ENCODE results near the gene DGKD. TPM values are rescaled to one million over a fixed set of nuclear protein-coding genes. Genes with fewer than 3 reads are reported as not detected.
A peak's percentile ranks its signal among the peaks of the same experiment; 100 is the strongest.

The DGKD gene
- total RNA-seq, 1 donor from 2014 or later = 49.5 TPM

DNA sequence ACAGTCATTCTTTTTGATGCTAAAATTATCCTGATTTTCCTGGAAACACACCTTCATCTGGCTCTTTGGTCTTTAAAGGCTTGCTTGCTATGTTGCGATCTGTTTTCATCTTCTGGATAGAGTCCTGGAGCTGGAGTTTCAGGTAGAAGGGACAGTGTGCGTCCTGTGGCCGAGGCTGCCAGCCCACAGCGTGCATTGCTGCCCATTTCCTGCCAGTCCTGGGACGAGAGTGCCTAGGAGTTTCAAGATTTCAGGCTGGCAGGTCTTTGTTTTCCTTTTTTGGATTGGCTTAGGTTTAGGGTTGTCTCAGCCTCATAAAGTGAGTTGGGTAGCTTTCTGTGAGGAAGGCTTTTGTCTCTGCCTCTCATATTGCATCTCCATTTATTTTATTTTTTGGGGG, 14.5 kb downstream of the DGKD start:
- H3K36me3 Mint-ChIP-seq (ENCODE audit: insufficient read depth) = peaks cover under 1% of the 10 kb centered on the region
- DNase-seq (ENCODE audit: low spot score, unreplicated experiment) = no peak

DNA sequence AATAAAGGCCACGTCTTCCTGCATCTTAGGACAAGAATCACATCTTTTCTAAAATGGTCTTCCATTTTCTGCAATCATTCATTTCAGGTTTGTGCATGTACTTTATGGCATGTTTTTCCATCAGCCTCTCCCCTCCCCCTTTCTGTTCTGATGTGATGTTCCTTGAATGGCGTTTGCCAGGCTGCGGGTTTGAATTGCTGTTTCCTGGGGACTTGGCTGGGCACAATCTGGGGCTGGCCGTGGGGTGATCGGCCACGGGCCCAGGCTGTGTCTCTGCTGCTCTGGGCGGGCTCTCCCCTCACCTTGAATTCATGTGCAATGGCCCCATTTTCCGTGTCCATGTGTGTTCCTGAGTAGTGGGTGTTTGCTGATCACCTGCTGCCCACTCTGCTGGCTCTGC, 15.2 kb downstream of the DGKD start:
- Mint-ChIP-seq H3K4me1 (ENCODE audit: low read depth) (no peaks in the 10 kb centered on the region), H3K9me3 (ENCODE audit: low read depth) (no peaks in the 10 kb centered on the region), H3K27me3 (no peaks in the 10 kb centered on the region), H3K36me3 (ENCODE audit: insufficient read depth) (no peaks in the 10 kb centered on the region), H3K4me3 (ENCODE audit: low read depth) (no peak overlapping the region), H3K27ac (no peak overlapping the region)
- DNase-seq (ENCODE audit: low spot score, unreplicated experiment) = no peak
- no peak for TF ChIP-seq CTCF (IDR thresholded peaks at IDR 0.05; ENCODE audit: unreplicated experiment)

More for the DNA sequence above, 14.5 kb downstream of the DGKD start:
- H3K9me3 Mint-ChIP-seq (ENCODE audit: low read depth) = no peaks in the 10 kb centered on the region
- H3K4me1 Mint-ChIP-seq (ENCODE audit: low read depth) = no peaks in the 10 kb centered on the region
- no peak for TF ChIP-seq CTCF (IDR thresholded peaks at IDR 0.05; ENCODE audit: unreplicated experiment)
- no peak overlapping the region for H3K4me3 Mint-ChIP-seq (ENCODE audit: low read depth)
- peak overlapping the region; percentile 35 for H3K27ac Mint-ChIP-seq
- H3K27me3 Mint-ChIP-seq = no peaks in the 10 kb centered on the region

GRCh38 chr2:233369897-233370685, 15.8 kb downstream of the DGKD start:
- Mint-ChIP-seq H3K4me1 (ENCODE audit: low read depth) (peaks cover under 1% of the 10 kb centered on the region), H3K36me3 (ENCODE audit: insufficient read depth) (no peaks in the 10 kb centered on the region), H3K4me3 (ENCODE audit: low read depth) (no peak overlapping the region), H3K9me3 (ENCODE audit: low read depth) (no peaks in the 10 kb centered on the region), H3K27me3 (no peaks in the 10 kb centered on the region), H3K27ac (no peak overlapping the region)
- no peak for DNase-seq (ENCODE audit: low spot score, unreplicated experiment)
- no peak for TF ChIP-seq CTCF (IDR thresholded peaks at IDR 0.05; ENCODE audit: unreplicated experiment)

GRCh38 chr2:233371641-233372040, 17.3 kb downstream of the DGKD start:
- Mint-ChIP-seq H3K4me1 (ENCODE audit: low read depth) (peaks cover 11% of the 10 kb centered on the region), H3K9me3 (ENCODE audit: low read depth) (no peaks in the 10 kb centered on the region), H3K36me3 (ENCODE audit: insufficient read depth) (no peaks in the 10 kb centered on the region), H3K27ac (no peak overlapping the region), H3K27me3 (no peaks in the 10 kb centered on the region), H3K4me3 (ENCODE audit: low read depth) (no peak overlapping the region)
- no peak for DNase-seq (ENCODE audit: low spot score, unreplicated experiment)
- no peak for TF ChIP-seq CTCF (IDR thresholded peaks at IDR 0.05; ENCODE audit: unreplicated experiment)

DNA sequence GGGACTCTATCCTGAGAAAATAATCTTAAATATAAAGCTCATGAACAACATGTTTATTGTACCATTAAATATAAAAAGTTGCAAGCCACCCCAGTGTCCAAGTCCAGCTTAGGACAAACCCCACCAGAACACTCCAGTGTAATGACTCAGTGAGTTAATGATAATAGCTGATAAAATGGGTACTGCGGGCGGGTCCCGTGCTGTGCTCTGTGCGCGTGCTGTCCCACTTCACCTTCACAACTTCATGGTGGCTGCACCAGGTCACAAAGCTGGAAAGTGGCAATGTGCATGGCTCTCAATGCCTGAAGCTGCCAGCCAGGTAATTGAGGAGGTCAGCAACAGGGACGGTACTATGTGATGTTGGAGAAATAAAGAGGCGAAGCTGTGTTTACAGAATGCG, 18.6 kb downstream of the DGKD start:
- no peak for DNase-seq (ENCODE audit: low spot score, unreplicated experiment)
- H3K9me3 Mint-ChIP-seq (ENCODE audit: low read depth) = no peaks in the 10 kb centered on the region
- peaks cover 11% of the 10 kb centered on the region for H3K4me1 Mint-ChIP-seq (ENCODE audit: low read depth)
- no peaks in the 10 kb centered on the region for H3K27me3 Mint-ChIP-seq
- TF ChIP-seq CTCF (IDR thresholded peaks at IDR 0.05; ENCODE audit: unreplicated experiment) = no peak
- peaks cover 2% of the 10 kb centered on the region for H3K36me3 Mint-ChIP-seq (ENCODE audit: insufficient read depth)
- H3K4me3 Mint-ChIP-seq (ENCODE audit: low read depth) = no peak overlapping the region
- H3K27ac Mint-ChIP-seq = no peak overlapping the region

Measured in progenitor cell of endocrine pancreas (in vitro differentiated cells).